ENCODE measurements around the gene TSN.

DNA sequence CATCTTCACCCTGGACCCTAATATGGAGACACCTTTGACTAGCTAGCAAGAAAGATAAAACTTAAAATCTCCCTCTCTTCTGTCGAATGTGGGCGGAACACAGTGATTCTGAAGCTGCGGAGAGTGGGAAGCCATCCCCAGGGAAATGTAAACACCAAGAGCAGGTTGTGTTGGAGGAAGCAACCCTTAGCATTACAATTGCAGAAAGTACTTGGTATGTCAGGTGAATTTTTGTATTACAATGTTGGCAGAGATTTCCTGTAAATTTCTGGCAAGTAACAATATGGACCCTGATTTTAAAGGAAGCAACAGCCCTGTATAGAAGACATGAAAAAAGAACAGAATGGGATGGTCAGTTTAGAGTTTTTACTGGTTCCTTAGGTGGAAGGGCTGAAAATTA is 35.8 kb downstream of the TSN start:
- TF ChIP-seq ZBTB33 (IDR thresholded peaks at IDR 0.05; ENCODE audit: extremely low read depth, insufficient replicate concordance, low read length) = no peak
- TF ChIP-seq POLR2AphosphoS5 (IDR thresholded peaks at IDR 0.05; ENCODE audit: low read depth, low read length) = no peak
- no peak for TF ChIP-seq POLR2A (IDR thresholded peaks at IDR 0.05; ENCODE audit: borderline replicate concordance, extremely low read depth, insufficient read depth, insufficient read length)
